OCI-LY3 (cell line): ENCODE results near the gene CHN1.

Experiments
- H2AFZ ChIP-seq: fragments of 200-600, 300-600 bp; shearing (Covaris generic); 2 replicates; pipeline ENCODE4 v1.6.0; 2014; ENCODE audit warnings: antibody characterized with exemption, low read depth, low read length
- H3K27ac ChIP-seq: fragments of 200-600, 300-600 bp; sonication (generic); 2 replicates; pipeline ENCODE4 v1.5.1; 2014; ENCODE audit warnings: mild to moderate bottlenecking, low read length, moderate library complexity, mixed read lengths
- H3K27me3 ChIP-seq: fragments of 200-600, 300-600 bp; sonication (generic); 2 replicates; pipeline ENCODE4 v1.6.1; 2014; ENCODE audit warnings: low read depth, low read length, mixed read lengths
- H3K36me3 ChIP-seq: fragments of 200-600, 300-600 bp; sonication (generic); replicated peaks from 2 replicates; pipeline ENCODE3; 2014; ENCODE audit warnings: low read depth, low read length, mixed read lengths
- H3K4me1 ChIP-seq: fragments of 300-600, 200-600 bp; sonication (generic); 2 replicates; pipeline ENCODE4 v1.6.1; 2014; ENCODE audit warnings: low read length, mixed read lengths
- H3K4me2 ChIP-seq: fragments of 200-600, 300-600 bp; sonication (generic); 2 replicates; pipeline ENCODE4 v1.6.1; 2014; ENCODE audit warnings: low read length, mixed read lengths
- H3K4me3 ChIP-seq: fragments of 300-600, 200-600 bp; sonication (generic); 2 replicates; pipeline ENCODE4 v1.5.1; 2014; ENCODE audit warnings: antibody characterized with exemption, mild to moderate bottlenecking, low read length, moderate library complexity
- H3K79me2 ChIP-seq: fragments of 300-600, 200-600 bp; shearing (Covaris generic); 2 replicates; pipeline ENCODE4 v1.6.1; 2014; ENCODE audit warnings: mild to moderate bottlenecking, low read length, mixed read lengths
- H3K9ac ChIP-seq: fragments of 300-600, 200-600 bp; shearing (Covaris generic); 2 replicates; pipeline ENCODE4 v1.6.0; 2014; ENCODE audit warnings: mild to moderate bottlenecking, low read length, moderate library complexity
- H3K9me3 ChIP-seq: fragments of 200-600, 300-600 bp; shearing (Covaris generic); 2 replicates; pipeline ENCODE4 v1.6.1; 2014; ENCODE audit warnings: low read length, mixed read lengths; ENCODE audit not compliant: insufficient read depth
- H4K20me1 ChIP-seq: fragments of 200-600, 300-600 bp; sonication (generic); 2 replicates; pipeline ENCODE4 v1.6.1; 2016; ENCODE audit warnings: low read length, mixed read lengths; ENCODE audit not compliant: insufficient read depth
- CTCF ChIP-seq: fragments of 200-600, 300-600 bp; sonication (generic); IDR thresholded peaks from 2 replicates; pipeline ENCODE4 v1.5.1; 2014; ENCODE audit warnings: antibody characterized with exemption, low read length, low read depth
- EZH2phosphoT487 ChIP-seq: fragments of 200-600 bp; shearing (Covaris generic); IDR thresholded peaks from 2 replicates; pipeline ENCODE4 v1.6.1; 2018; ENCODE audit warnings: antibody characterized with exemption, mixed run types, low read depth

The CHN1 gene

GRCh38 chr2:174788291-174788929, 216.8 kb downstream of the CHN1 start:
- H3K4me3 ChIP-seq = no peak overlapping the region
- TF ChIP-seq EZH2phosphoT487 (no peak), CTCF (no peak)
- no peak overlapping the region for H3K27ac ChIP-seq
- no peaks in the 10 kb centered on the region for H3K9me3 ChIP-seq
- no peaks in the 10 kb centered on the region for H3K4me1 ChIP-seq
- H3K36me3 ChIP-seq = no peaks in the 10 kb centered on the region
- no peaks in the 10 kb centered on the region for H4K20me1 ChIP-seq
- no peaks in the 10 kb centered on the region for H3K79me2 ChIP-seq
- H3K9ac ChIP-seq = no peak overlapping the region
- H2AFZ ChIP-seq = no peak overlapping the region
- no peak overlapping the region for H3K4me2 ChIP-seq
- H3K27me3 ChIP-seq = no peaks in the 10 kb centered on the region; the same call in 1 of the 2 replicates

- H3K27ac ChIP-seq = no peak overlapping the region
- no peak for TF ChIP-seq EZH2phosphoT487
- no peak for TF ChIP-seq CTCF
- H3K4me3 ChIP-seq = no peak overlapping the region
- no peaks in the 10 kb centered on the region; the same call in 1 of the 2 replicates for H3K27me3 ChIP-seq
- H3K36me3 ChIP-seq = no peaks in the 10 kb centered on the region
- no peaks in the 10 kb centered on the region for H3K9me3 ChIP-seq
- H3K79me2 ChIP-seq = no peaks in the 10 kb centered on the region
- H3K4me1 ChIP-seq = no peaks in the 10 kb centered on the region
- H3K4me2 ChIP-seq = no peak overlapping the region
- H4K20me1 ChIP-seq = no peaks in the 10 kb centered on the region
- H2AFZ ChIP-seq = no peak overlapping the region
- no peak overlapping the region for H3K9ac ChIP-seq
These were observed 217.5 kb downstream of the CHN1 start for GRCh38 chr2:174787487-174788205.

GRCh38 chr2:174786066-174786725, 219.0 kb downstream of the CHN1 start:
- Histone ChIP-seq H3K9ac (no peak overlapping the region), H3K4me2 (no peak overlapping the region), H3K9me3 (no peaks in the 10 kb centered on the region), H3K36me3 (no peaks in the 10 kb centered on the region), H3K27me3 (no peaks in the 10 kb centered on the region; the same call in 1 of the 2 replicates), H4K20me1 (no peaks in the 10 kb centered on the region), H3K4me1 (no peaks in the 10 kb centered on the region), H2AFZ (no peak overlapping the region), H3K27ac (no peak overlapping the region), H3K4me3 (no peak overlapping the region), H3K79me2 (no peaks in the 10 kb centered on the region)
- TF ChIP-seq CTCF = no peak
- TF ChIP-seq EZH2phosphoT487 = no peak

- Histone ChIP-seq H2AFZ (no peak overlapping the region), H3K4me3 (no peak overlapping the region), H3K9me3 (no peaks in the 10 kb centered on the region), H3K36me3 (no peaks in the 10 kb centered on the region), H3K27ac (no peak overlapping the region), H3K9ac (no peak overlapping the region), H3K4me1 (no peaks in the 10 kb centered on the region), H4K20me1 (no peaks in the 10 kb centered on the region), H3K27me3 (no peaks in the 10 kb centered on the region; the same call in 1 of the 2 replicates), H3K4me2 (no peak overlapping the region), H3K79me2 (no peaks in the 10 kb centered on the region)
- no peak for TF ChIP-seq EZH2phosphoT487
- no peak for TF ChIP-seq CTCF
These were observed 219.7 kb downstream of the CHN1 start for GRCh38 chr2:174785481-174785880.
